ENCODE data around the gene SDK2. TPM values are rescaled to one million over a fixed set of nuclear protein-coding genes. Genes with fewer than 3 reads are reported as not detected.

SDK2 gene
- polyA plus RNA-seq, 1 donor = 44.0 TPM

DNA sequence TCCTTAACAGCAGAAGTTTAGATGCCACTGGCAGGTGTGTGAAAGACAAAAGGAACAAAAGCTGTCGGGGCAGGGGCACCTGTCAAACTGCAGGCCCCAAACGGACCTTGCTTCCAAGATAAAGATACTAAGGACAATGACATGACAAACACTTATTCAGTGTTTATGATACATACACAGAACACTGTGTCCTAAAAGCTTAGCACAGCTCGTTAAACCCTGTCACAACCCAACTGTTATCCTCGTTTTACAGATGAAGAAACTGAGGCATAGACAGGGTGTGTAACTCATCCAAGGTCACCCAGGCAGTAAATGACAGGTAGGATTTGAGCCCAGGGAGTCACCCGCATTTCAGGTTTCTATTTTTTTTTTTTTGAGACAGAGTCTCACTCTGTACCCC, 9.6 kb downstream of the SDK2 start:
- DNase-seq = no peak

DNA sequence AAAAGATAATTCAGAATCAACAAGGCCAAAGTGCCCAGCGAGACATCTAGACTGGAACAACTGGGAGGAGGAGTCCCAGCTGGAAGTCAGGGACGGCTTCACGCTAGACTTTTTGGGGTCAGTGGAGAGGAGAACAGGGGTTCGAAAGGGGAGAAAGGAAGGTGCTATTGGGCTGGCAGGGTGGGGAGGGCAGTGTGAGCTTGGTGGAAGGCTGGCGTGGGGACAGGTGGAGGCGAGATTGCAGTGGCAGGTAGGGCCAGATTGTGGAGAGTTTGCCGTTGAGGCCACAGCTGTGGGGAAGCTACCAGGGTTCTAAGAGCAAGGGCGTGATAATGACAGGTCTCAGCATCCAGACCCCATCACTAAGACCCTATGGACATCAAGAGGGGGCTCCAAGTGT, 10.5 kb downstream of the SDK2 start:
- no peak for DNase-seq

DNA sequence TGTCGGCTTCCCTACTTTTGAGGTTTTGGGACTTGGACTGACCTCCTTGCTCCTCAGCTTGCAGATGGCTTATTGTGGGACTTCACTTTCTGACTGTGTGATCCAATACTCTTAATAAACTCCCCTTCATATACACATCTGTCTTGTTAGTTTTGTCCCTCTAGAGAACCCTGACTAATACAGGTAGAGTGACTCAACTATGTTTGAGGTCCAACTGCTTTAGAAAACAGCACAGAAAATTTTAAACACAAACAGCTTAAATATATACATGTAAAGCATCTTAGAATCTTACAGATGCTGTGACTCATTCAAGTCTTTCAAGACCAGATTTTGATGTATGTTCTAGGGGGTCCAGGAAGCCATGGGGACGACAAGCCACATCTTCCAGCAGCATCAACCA, 11.7 kb downstream of the SDK2 start:
- DNase-seq = no peak

DNA sequence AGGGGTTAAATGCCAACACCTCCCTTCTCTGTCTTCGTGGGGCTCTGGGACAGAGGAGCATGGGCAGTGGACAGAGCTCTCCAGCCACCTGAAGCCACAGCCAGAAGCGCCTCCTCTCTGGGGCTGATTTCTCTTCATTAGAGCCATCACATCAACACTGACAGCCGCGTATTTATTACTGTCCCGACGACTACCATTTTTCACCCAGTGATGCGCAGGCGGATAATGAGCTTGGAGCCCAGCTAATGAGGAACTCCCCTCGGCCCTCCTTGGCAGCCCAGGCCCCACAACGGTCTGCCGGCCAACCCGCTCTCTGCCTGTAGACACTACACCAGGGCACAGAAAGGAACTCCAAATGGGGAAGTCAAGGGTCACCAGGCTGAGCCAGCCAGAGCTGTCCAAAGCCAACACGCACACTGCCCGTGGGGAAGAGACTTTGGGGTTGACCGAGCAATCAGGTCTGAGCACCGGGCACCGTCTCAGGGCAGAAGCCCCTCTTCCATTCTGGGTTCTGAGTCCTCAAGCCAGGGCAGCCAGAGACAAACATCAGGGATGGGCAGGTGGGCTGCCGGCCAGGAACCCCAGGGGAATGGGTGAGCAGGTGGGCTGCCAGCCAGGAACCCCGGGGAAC, 13.2 kb downstream of the SDK2 start:
- no peak for DNase-seq

DNA sequence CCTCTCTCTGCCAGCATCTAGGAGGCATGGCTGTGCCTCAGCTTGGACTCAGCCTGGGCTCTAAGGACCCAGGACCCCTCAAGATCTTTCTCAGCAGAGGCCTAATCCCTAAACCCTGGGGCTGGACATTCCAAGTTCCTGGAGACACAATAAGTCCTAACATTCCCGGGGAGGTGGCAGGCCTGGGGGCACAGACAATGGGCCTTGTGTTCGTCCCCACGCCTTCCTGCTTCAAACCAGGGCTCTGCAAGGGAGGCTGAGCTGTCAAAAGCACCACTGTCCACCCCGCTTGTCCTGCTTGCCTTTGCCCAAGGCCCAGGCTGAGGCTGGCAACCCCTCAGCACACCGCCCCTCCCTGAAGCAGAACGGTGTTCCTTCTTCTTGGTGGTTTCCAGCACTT, 13.7 kb downstream of the SDK2 start:
- DNase-seq = no peak

DNA sequence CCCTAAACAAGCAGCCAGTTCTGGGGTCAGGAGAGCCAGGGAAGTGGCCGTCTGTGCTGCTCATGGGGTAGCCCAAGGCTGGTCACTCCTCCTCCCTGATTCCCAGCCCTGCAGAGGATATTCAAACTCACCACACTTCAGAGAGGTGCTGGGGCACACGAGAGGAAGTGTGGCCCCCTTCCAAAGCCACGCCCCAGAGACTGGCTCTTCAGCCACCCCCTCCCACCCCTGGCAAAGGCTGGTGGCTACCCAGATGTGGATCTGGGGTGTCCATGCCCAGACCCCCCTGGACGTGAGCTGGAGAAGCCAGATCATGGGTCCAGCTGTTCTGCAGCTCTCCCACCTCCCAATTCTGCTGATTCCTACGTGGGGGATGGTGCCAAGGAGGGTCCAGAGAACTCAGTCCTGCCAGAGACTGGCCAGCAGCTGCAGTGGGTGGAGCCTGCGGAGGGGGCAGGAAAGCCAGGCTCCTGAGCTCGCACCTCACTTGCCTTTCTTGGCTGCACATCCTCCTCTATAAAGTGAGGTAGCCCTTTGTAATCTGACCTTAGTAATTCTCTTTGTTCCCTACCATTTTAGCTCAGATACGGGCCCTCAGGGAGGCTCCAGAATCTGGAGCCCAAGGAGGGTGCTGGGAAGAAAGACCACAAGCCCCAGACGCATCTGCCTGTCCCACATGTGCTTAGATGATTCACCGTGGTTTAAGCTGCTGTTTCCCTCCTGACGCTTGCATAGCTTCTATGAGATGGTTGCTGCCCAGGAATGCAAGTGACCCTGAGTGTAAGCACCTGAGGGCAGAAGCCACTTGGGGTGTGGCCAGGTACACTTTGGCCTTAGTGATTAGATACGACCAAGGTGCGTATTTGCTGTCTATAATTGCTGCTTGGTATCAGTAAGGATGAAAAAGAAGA, 15.3 kb downstream of the SDK2 start:
- DNase-seq = no peak

DNA sequence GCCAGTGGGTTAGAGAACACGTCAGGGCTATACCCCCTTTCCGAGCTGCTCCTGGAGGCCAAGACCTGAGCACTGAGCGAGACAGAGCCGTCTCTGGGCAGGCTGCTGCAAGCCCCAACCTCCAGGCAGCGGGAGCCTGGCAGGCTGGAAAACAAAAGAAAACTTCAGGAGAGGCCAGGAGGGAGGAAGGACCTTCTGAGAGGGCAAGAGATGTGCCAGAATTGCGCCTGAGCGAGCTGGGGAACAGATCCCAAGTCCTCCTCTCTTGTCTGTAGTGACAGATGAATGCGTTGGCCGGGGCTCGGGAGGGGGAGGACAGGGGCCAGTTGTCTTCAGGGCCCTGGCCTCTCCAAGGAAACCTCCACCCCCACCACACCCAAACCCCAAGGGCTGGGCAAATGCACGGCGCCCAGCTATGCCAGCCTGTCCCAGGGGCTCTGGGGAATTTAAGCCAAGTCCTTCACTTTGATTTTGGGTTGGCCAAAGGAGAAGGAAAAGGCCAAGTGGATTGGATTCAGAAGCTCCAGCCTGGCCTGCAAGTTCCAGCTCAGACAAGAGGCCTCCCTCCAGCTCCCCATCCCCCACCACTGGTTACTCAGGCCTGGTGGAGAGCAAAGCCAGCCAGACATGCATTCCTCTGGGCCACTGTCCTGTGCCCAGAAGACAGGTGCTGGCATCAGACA, 18.1 kb downstream of the SDK2 start:
- no peak for DNase-seq

DNA sequence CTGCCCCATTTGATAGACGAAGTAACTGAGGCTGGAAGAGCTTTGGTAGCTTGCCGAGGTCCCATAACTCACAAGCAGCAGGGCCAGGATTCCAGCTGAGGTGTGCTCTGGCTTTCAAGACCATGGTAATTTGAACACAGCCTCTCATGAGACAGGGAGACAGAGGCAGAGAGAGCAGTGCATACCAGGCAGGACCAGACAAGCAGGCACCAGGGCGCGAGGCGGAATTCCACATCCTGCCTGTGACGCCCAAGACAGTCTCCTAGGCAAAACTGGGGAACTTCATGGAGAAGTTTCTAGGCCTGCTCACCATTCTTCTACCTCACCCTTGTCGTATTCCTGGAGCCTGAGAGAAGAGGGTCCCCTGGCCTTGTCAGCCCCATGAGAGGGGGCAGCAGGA, 19.2 kb downstream of the SDK2 start:
- DNase-seq = no peak

DNA sequence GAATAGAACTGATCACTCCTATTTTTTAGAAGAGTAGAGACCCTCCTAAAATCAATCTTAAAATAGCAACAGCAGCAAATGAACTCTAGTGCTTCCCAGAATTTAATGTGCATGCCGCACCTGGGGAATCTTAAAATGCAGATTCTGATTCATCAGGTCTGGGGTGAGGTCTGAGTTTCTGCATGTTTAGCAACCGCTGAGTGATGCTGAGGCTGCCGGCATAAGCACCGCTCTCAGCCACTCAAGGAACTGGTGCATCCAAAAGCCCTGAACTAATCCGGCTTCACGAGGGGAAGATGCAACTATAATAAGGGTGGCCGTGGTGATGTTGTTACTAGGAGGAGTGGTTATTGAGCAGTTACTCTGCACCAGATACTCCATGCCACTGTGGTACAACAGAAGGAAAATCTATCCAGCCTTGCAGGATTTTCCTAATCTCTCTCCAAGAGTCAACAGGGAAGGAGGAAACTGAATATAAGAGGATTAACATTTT, 19.7 kb downstream of the SDK2 start:
- no peak for DNase-seq

DNA sequence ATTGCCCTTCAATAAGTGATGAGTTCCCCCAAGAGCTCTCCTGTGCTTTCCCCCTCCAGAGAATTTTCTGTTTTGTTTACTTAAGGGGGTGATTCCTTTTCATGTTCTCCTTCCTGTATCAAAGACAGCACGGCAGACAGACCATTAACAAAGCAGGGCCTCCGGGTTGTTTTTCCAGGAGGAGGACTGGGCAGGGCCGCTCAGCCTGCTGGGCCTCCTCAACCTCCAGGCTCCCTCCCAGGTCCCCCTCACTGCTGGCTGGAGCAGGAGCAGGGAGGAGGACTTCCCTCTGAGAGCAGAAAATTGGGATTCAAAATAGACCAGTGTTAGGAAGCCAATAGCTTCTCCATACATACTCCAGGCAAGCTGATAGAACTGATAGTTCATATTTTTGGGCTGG, 20.4 kb downstream of the SDK2 start:
- no peak for DNase-seq

DNA sequence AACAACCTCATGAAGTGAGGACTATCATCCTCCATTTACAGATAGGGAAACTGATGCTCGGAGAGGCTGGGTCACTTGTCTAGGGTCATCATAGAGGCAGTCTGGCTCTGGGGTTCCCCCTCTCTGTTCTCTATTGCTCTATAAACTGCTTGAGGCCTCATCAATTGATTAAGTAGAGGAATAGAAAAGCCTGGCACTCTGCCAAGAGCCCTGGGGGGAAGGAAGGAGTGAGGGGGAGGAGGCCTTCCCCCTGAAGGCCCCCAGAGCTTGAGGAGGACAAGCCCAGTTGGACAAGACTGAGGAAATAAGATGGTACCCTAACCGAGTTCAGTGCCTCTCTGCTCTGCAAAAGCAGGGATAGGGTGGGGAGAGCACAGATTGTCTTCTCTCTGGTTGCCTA, 21.0 kb downstream of the SDK2 start:
- no peak for DNase-seq

DNA sequence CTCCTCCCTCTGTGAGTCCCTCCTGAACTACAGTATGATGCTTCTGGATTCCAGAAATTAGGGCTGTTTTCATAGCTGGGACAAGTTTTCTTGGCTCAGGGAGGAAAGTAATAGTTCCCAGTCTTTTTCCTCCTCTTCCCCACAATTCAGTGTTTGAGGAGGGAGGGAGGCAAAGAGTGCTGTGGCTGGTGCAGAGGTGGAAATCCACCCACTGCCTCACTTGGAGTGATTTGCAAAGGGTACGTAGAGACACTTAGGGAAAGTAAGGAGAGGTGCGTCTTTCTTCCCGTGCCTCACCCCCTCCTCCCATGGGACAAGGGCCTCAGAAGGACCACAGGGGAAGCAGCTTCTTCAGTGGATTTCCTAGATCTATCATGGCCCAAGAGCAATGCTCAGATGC, 21.9 kb downstream of the SDK2 start:
- no peak for DNase-seq

DNA sequence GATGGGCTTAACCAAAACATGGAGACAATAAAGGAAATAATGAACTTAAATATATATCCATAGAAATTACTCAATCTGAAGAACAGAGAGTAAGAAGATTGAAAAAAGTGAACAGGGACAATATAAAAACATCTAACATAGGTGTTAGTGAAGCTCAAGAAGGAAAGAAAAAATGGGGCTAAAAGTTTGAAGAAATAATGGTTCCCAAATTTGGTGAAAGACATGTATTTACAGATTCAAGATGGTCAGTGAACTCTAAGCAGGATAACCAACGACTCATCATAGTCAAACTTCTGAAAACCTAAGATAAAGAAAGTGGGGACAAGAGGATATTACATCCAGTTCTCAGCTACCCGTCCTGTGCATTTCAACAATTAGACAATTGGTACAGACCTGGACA, 22.6 kb downstream of the SDK2 start:
- no peak for DNase-seq

DNA sequence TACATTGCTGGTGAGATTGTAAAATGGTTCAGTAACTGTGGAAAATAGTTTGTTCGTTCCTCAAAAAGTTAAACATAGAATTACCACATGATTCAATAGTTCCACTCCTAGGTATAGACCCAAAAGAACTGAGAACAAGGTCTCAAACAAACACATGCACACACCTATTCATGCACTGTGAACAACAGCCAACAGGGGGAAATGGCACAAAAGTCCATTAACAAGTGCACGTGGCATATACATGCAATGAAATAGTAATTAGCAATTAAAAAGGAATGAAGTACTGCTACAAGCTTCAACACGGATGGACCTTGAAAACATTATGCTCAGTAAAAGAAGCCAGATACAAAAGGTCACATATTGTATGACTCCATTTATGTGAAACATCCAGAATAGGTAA, 23.8 kb downstream of the SDK2 start:
- DNase-seq = no peak

DNA sequence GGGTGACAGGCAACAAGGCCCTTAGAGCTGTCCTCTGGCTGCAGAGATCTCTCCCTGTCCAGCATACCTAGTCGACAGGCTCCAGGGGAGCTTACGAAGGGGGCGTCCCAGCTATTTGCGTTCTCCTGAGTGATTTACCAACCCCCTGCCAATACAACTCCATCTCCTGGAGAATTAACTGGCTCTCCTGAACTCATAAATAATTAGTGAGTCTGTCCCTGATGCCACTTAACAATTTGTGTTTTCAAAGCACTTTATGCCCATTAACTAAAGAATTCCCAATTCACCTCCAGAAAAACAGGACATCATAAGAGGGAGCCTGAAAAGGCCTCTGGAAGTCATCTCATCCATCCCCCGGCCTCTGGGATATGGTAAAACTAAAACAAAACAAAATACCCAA, 26.7 kb downstream of the SDK2 start:
- no peak for DNase-seq

DNA sequence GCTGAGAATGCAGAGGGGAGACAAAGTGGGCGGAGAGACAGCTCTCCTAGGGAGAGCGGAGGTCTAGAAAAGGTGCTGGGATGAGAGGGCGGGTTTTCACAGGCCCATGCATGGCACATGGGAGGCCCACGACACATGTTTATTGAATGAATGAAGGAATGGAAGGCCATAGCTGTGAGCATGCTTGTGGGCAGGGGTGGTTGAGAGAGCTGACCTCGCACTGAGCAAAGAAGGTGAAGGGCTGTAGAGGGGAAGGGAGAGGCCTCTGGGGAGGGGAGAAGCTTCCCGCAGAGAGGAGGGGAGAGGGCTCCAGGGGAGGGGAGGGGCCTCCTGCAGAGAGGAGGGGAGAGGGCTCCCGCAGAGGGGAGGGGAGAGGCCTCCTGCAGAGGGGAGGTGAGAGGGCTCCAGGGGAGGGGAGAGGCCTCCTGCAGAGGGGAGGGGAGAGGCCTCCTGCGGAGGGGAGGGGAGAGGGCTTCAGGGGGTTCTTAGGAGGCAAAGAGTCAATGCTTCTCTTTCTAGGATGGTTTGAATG, 27.3 kb downstream of the SDK2 start:
- no peak for DNase-seq

DNA sequence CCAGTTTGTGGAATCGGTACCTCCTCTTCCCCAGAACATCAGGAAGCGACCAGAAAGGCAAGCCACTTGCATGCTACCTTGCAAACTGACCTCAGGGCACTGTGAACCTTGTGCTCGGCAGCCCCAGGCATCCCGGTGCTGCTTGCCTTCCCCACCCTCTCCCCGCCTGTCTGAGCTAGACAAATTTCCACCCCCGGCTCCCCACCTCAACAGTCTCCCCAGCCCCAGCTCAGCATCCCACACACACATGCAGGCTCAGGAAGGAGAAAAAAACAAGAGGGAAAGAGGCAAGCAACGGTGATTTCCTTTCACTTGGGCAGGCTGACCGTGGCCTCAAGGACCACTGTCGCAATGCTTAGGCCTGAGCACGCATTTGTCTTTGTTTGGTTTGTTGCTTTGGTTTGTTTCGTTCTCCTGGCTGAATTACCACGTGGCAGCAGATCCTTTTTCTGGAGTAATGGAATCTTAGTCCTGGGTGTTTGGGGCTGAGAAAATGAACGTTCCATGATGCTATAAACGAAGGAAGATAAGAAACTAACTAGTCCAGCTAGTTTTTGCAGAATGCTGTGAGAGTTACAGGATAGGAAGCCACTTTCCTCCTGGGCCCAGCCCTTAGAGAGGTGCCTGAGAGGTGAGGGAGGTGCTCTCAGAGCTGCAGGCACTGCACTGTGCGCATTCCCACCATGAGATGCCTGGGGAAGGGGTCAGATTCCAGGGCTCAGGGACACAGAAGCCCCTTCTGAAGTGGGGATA, 27.9 kb downstream of the SDK2 start:
- DNase-seq = no peak

DNA sequence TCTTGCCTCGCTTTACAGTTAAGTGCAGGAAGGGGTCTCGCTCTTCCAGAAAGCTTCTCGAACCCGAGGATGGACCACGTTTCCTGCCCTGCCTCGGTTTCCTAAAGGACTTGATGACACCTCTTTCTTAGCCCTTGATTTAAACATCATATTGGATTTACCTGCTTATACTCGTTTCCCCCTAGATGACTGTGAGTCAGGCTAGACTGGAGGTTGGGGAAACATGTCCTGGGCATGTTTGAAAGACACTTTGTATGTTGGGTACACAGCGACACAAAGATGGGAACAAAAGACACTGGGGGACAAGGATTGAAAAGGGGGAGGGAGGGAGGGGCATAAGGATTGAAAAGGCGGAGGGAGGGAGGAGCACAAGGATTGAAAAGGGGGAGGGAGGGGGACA, 30.0 kb downstream of the SDK2 start:
- DNase-seq = no peak

DNA sequence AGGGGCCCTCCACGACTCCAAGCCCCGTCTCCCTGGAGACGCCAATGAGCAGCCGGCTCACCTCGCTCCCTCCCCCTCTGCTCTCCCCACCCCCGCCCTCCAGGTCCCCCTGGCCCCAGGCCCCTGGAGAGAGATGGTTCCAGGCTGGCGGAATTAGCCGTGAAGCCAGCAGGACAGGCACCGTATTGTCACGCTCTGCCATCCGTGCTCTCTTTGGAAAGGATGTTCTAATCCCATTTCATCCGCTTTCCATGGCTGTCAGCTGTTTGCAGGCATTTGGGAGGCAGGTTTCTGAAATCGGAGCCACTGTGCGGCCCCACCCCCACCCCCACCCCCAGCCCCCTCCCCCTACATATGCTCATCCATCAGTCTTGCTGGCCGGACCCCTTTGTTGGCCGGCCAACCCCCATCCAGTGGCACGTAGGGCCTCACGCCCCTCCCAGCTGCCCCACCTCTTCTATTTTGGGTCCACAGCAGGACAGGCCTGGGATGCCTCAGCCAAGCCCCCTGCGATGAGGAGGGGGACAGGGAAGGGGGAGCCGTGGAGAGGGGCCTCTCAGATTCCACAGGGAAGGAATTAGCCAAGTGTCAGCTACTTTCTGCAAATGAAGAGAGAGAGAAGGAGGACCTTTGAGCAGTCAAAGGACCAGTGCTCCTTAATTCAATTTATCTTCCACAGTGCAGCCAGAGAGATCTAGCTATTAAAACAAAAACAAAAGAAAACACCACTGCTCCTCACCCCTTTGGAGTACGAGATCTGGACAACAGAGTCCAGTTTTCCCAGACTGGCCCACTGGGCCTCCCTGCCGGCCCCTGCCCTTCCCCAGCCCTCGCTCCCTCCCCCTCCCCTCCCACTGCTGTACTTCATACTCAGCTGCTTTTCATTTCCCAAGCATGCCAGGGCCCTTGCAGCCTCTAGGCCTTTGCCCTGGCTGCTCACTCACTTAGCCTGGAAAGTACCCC, 30.7 kb downstream of the SDK2 start:
- DNase-seq = peak; percentile 43

DNA sequence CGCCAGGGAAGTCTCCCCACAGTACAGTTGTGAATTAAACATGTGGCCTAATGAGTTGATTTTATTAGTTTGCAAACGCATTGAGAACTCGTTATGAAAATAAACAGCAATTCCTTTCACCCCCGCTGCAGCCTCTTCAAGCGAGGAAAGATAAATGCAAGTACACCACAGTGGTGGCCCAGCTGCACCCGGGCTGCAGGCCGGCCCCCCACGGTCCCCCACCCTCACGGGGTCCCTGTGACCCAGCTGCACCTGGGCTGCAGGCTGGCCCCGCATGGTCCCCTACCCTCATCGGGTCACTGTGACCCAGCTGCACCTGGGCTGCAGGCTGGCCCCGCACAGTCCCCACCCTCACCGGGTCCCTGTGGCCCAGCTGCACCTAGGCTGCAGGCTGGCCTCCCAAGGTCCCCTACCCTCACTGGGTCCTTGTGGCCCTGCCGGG, 32.2 kb downstream of the SDK2 start:
- no peak for DNase-seq

DNA sequence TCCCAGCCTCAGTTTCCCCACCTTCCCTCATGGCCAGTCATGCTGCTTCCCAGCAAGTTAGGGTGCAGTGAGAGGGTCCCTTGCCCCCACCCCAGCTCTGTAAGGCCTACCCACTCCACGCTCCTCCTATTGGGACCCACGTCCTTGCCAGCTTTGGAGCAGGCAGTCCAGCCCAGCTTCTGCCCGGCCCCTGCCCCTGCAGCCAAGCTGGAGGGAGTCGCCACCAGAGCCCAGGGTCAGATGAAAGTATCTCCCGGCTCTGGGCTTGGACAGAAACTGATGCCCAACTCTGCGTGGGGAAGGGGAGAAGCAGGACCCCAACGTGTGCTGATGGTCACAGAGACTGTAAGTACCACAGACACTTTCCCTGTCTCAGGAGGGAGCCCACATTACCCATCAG, 32.6 kb downstream of the SDK2 start:
- DNase-seq = no peak
